Calu3 (cell line): ENCODE measurements around the gene BCAS3. TPM values are rescaled to one million over a fixed set of nuclear protein-coding genes. Genes with fewer than 3 reads are reported as not detected.

Source experiments
- BruUV-seq: library from RNA; stranded (reverse); fragments of 400-500 nt; replicated peaks from 2 replicates; lab custom pipeline; 2021; lab: Mats Ljungman, UMichigan
- CTCF ChIA-PET: fragments of 300-600 bp; sonication (Branson Sonifier 250); formaldehyde crosslinking; loops from one replicate; lab custom pipeline; 2022; ENCODE audit warnings: antibody characterized with exemption; lab: Charles Lee
- DNase-seq: peaks from one replicate; pipeline ENCODE4 v3.0.0; 2022
- H3K27ac Mint-ChIP-seq: one replicate; pipeline ENCODE4 v1.8.0; 2022; ENCODE audit warnings: mixed read lengths; ENCODE audit not compliant: unreplicated experiment
- H3K27me3 Mint-ChIP-seq: one replicate; pipeline ENCODE4 v1.8.0; 2022; ENCODE audit warnings: mixed read lengths; ENCODE audit not compliant: unreplicated experiment
- H3K36me3 Mint-ChIP-seq: one replicate; pipeline ENCODE4 v1.8.0; 2022; ENCODE audit warnings: mild to moderate bottlenecking, moderate library complexity, mixed read lengths; ENCODE audit not compliant: insufficient read depth, unreplicated experiment
- H3K4me1 Mint-ChIP-seq: one replicate; pipeline ENCODE4 v1.8.0; 2022; ENCODE audit warnings: mild to moderate bottlenecking, low read depth, mixed read lengths; ENCODE audit not compliant: unreplicated experiment
- H3K4me3 Mint-ChIP-seq: one replicate; pipeline ENCODE4 v1.8.0; 2022; ENCODE audit warnings: mild to moderate bottlenecking, low read depth, moderate library complexity, mixed read lengths; ENCODE audit not compliant: unreplicated experiment
- H3K9me3 Mint-ChIP-seq: one replicate; pipeline ENCODE4 v1.8.0; 2022; ENCODE audit warnings: low read depth, mixed read lengths; ENCODE audit not compliant: unreplicated experiment
- CTCF ChIP-seq: fragments of 200-600 bp; IDR thresholded peaks from one replicate; pipeline ENCODE4 v1.8.0; 2022; ENCODE audit warnings: antibody characterized with exemption; ENCODE audit not compliant: unreplicated experiment
- intact Hi-C: fragments of 100-400 bp; cut with micrococcal nuclease; formaldehyde crosslinking; loops from one replicate; pipeline ENCODE4 v1.10.0; 2022; ENCODE audit not compliant: unreplicated experiment
- total RNA-seq: library from RNA; stranded (reverse); gene quantifications from 2 replicates; pipeline ENCODE4 v1.2.3, GENCODE V29; 2022

BCAS3 gene
- total RNA-seq, 1 experiment from 2014 or later: 10.9 TPM

GRCh38 chr17:60631119-60631518, 46.5 kb upstream of the BCAS3 start:
- no peaks in the 10 kb centered on the region for H3K27me3 Mint-ChIP-seq
- H3K9me3 Mint-ChIP-seq: no peaks in the 10 kb centered on the region
- no peaks in the 10 kb centered on the region for H3K36me3 Mint-ChIP-seq
- intact Hi-C loops: loop anchor here (10.0 kb wide), 2 partner anchors 56 to 166 kb away; no protein-coding TSS in a partner anchor
- no peak overlapping the region for H3K27ac Mint-ChIP-seq
- no TSS peak for BruUV-seq
- no peak overlapping the region for H3K4me3 Mint-ChIP-seq
- no peaks in the 10 kb centered on the region for H3K4me1 Mint-ChIP-seq
- CTCF ChIA-PET: no interaction called here
- DNase-seq: no peak
- no peak for TF ChIP-seq CTCF

- DNase-seq: no peak
- BruUV-seq: no TSS peak
- no peak for TF ChIP-seq CTCF
- no peaks in the 10 kb centered on the region for H3K9me3 Mint-ChIP-seq
- CTCF ChIA-PET: no interaction called here
- intact Hi-C loops: loop anchor here (2.0 to 10.0 kb wide), 4 partner anchors 33 to 173 kb away; partner anchors contain the start of gene APPBP2
- H3K27ac Mint-ChIP-seq: no peak overlapping the region
- H3K27me3 Mint-ChIP-seq: no peaks in the 10 kb centered on the region
- no peak overlapping the region for H3K4me3 Mint-ChIP-seq
- no peaks in the 10 kb centered on the region for H3K4me1 Mint-ChIP-seq
- peaks cover 5% of the 10 kb centered on the region for H3K36me3 Mint-ChIP-seq
Measured at GRCh38 chr17:60637683-60638082, 40.0 kb upstream of the BCAS3 start.

- Mint-ChIP-seq H3K27me3 (no peaks in the 10 kb centered on the region), H3K4me1 (no peaks in the 10 kb centered on the region), H3K36me3 (peaks cover 5% of the 10 kb centered on the region), H3K9me3 (no peaks in the 10 kb centered on the region), H3K4me3 (no peak overlapping the region), H3K27ac (no peak overlapping the region)
- BruUV-seq: no TSS peak
- no peak for DNase-seq
- TF ChIP-seq CTCF: no peak
- CTCF ChIA-PET: interaction anchor here (0.6 to 1.3 kb wide), 2 partner anchors 12 to 17 kb away, joined by 3 read pairs; no protein-coding TSS in a partner anchor
- intact Hi-C loops: loop anchor here (2.0 to 10.0 kb wide), 4 partner anchors 34 to 174 kb away; partner anchors contain the start of gene APPBP2
Measured at GRCh38 chr17:60639019-60639330, 38.7 kb upstream of the BCAS3 start.

GRCh38 chr17:60640503-60640902, 37.1 kb upstream of the BCAS3 start:
- TF ChIP-seq CTCF: no peak
- intact Hi-C loops: no loop called here
- Mint-ChIP-seq H3K4me3 (no peak overlapping the region), H3K27me3 (no peaks in the 10 kb centered on the region), H3K36me3 (peaks cover 5% of the 10 kb centered on the region), H3K27ac (no peak overlapping the region), H3K9me3 (no peaks in the 10 kb centered on the region), H3K4me1 (no peaks in the 10 kb centered on the region)
- DNase-seq: no peak
- CTCF ChIA-PET: interaction anchor here (0.5 kb wide), 1 partner anchor 298 kb away, joined by 3 read pairs; no protein-coding TSS in a partner anchor
- no TSS peak for BruUV-seq
